ENCODE measurements around the gene ZNF557.

Gene ZNF557

DNA sequence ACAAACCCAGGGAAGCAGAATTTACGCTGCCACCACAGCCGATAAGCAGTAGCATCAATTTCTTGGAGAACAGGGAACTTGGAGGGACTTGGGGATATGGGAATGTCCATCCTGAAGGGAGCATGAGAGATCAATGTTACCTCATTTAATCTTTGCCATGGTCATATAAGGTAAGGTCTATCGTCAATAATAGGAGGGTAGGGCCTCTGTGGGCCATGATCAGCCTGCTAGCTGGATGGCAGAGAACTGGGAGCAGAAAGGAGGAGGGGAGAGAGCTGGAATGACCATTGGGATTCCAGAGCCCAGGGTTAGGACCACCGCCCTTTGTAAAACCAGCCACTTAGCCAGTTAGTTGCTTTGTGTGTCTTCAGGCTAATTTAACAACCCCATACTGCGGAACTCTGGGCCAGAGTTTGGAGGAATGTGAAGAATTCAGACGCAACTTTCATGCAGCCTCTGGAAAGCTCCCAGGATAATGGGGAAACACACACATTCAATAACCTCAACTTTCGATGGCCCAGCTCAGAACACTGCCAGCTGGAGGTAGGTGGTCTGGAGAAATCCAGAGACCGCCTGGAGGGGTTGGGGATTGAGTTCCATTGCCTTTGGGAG lies 40.3 kb downstream of the ZNF557 start:
- no peak overlapping the region for H3K9ac ChIP-seq (ENCODE audit: low read depth, low read length, poor library complexity, severe bottlenecking)
- H3K36me3 ChIP-seq (ENCODE audit: insufficient read depth, low read length), result no peaks in the 10 kb centered on the region
- H3K4me1 ChIP-seq (ENCODE audit: insufficient read depth, low read length, poor library complexity, severe bottlenecking), result no peaks in the 10 kb centered on the region
- no peak overlapping the region for H2AFZ ChIP-seq (ENCODE audit: low read length)
- H3F3A ChIP-seq (ENCODE audit: low read depth), result no peaks in the 10 kb centered on the region
- no peak overlapping the region for H3K4me3 ChIP-seq (ENCODE audit: low read length, poor library complexity, severe bottlenecking)
- TF ChIP-seq EZH2phosphoT487 (IDR thresholded peaks at IDR 0.05; ENCODE audit: borderline replicate concordance), result no peak
- TF ChIP-seq, protein P1, sequence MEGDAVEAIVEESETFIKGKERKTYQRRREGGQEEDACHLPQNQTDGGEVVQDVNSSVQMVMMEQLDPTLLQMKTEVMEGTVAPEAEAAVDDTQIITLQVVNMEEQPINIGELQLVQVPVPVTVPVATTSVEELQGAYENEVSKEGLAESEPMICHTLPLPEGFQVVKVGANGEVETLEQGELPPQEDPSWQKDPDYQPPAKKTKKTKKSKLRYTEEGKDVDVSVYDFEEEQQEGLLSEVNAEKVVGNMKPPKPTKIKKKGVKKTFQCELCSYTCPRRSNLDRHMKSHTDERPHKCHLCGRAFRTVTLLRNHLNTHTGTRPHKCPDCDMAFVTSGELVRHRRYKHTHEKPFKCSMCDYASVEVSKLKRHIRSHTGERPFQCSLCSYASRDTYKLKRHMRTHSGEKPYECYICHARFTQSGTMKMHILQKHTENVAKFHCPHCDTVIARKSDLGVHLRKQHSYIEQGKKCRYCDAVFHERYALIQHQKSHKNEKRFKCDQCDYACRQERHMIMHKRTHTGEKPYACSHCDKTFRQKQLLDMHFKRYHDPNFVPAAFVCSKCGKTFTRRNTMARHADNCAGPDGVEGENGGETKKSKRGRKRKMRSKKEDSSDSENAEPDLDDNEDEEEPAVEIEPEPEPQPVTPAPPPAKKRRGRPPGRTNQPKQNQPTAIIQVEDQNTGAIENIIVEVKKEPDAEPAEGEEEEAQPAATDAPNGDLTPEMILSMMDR (conservative IDR thresholded peaks at IDR 0.05; ENCODE audit: low read length), result no peak
- no peak overlapping the region for H3K4me2 ChIP-seq (ENCODE audit: low read depth, low read length, poor library complexity, severe bottlenecking)
- H3K9me3 ChIP-seq (ENCODE audit: insufficient read depth, low read depth, low read length), result no peaks in the 10 kb centered on the region
- no peaks in the 10 kb centered on the region for H3K27me3 ChIP-seq (ENCODE audit: insufficient read depth, low read length, poor library complexity, severe bottlenecking)
- no peaks in the 10 kb centered on the region for H3K79me2 ChIP-seq (ENCODE audit: insufficient read depth, low read length)
- H4K20me1 ChIP-seq (ENCODE audit: insufficient read depth, low read length, poor library complexity, severe bottlenecking), result no peaks in the 10 kb centered on the region
- no peaks in the 10 kb centered on the region for H3K9me2 ChIP-seq (replicated peaks; ENCODE audit: low read depth, low read length)

DNA sequence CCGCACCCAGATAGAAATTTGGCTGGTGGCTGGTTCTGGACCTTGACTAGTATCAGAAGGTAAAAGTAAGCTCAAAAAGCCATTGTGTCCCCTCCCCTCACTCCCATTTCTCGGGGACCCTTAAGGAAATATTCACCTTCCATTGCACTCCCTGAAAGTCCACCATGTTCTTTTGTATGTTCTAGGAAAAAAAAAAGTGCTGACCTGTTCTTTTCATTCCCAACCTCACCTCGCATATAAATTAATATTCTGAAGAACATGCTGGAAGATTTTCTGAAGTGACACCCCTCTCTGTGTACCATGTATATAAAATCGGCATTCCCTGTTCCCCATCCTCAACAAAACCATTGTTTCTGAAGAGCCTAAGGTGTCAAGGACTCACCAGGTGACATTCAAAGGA lies 43.2 kb downstream of the ZNF557 start:
- Histone ChIP-seq H3K27me3 (ENCODE audit: insufficient read depth, low read length, poor library complexity, severe bottlenecking) (no peaks in the 10 kb centered on the region), H3K9me3 (ENCODE audit: insufficient read depth, low read depth, low read length) (no peaks in the 10 kb centered on the region), H3K9ac (ENCODE audit: low read depth, low read length, poor library complexity, severe bottlenecking) (no peak overlapping the region), H3K9me2 (replicated peaks; ENCODE audit: low read depth, low read length) (no peaks in the 10 kb centered on the region), H3K4me2 (ENCODE audit: low read depth, low read length, poor library complexity, severe bottlenecking) (no peak overlapping the region), H2AFZ (ENCODE audit: low read length) (no peak overlapping the region), H3F3A (ENCODE audit: low read depth) (no peaks in the 10 kb centered on the region), H3K4me3 (ENCODE audit: low read length, poor library complexity, severe bottlenecking) (no peak overlapping the region), H3K4me1 (ENCODE audit: insufficient read depth, low read length, poor library complexity, severe bottlenecking) (no peaks in the 10 kb centered on the region), H3K79me2 (ENCODE audit: insufficient read depth, low read length) (no peaks in the 10 kb centered on the region), H3K36me3 (ENCODE audit: insufficient read depth, low read length) (no peaks in the 10 kb centered on the region), H4K20me1 (ENCODE audit: insufficient read depth, low read length, poor library complexity, severe bottlenecking) (no peaks in the 10 kb centered on the region)
- TF ChIP-seq, protein P1 (conservative IDR thresholded peaks at IDR 0.05; ENCODE audit: low read length), result no peak
- TF ChIP-seq EZH2phosphoT487 (IDR thresholded peaks at IDR 0.05; ENCODE audit: borderline replicate concordance), result no peak

DNA sequence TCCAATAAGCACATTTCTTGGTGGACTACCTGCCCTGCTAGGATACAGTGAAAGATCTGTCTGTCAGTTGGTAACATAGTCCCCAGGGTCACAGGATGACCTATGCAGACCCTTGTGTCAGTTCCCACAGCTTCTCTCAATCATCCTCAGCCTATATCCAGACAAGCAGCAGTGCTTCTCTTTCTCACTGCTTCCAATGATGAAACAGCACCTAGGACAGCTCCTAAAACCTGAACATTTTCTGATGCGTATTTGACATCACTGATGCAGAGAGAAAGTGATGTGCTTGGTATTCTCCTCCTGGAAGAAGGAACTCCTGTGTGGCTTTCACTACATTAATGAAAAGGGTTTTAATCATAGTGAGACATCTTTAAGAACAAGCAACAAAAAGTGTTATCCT lies 43.7 kb downstream of the ZNF557 start:
- Histone ChIP-seq H3K36me3 (ENCODE audit: insufficient read depth, low read length) (no peaks in the 10 kb centered on the region), H3K9ac (ENCODE audit: low read depth, low read length, poor library complexity, severe bottlenecking) (no peak overlapping the region), H3K4me3 (ENCODE audit: low read length, poor library complexity, severe bottlenecking) (no peak overlapping the region), H3K79me2 (ENCODE audit: insufficient read depth, low read length) (no peaks in the 10 kb centered on the region), H4K20me1 (ENCODE audit: insufficient read depth, low read length, poor library complexity, severe bottlenecking) (no peaks in the 10 kb centered on the region), H3K27me3 (ENCODE audit: insufficient read depth, low read length, poor library complexity, severe bottlenecking) (no peaks in the 10 kb centered on the region), H3K9me2 (replicated peaks; ENCODE audit: low read depth, low read length) (no peaks in the 10 kb centered on the region), H2AFZ (ENCODE audit: low read length) (no peak overlapping the region), H3K4me1 (ENCODE audit: insufficient read depth, low read length, poor library complexity, severe bottlenecking) (no peaks in the 10 kb centered on the region), H3K4me2 (ENCODE audit: low read depth, low read length, poor library complexity, severe bottlenecking) (no peak overlapping the region), H3K9me3 (ENCODE audit: insufficient read depth, low read depth, low read length) (no peaks in the 10 kb centered on the region), H3F3A (ENCODE audit: low read depth) (no peaks in the 10 kb centered on the region)
- TF ChIP-seq EZH2phosphoT487 (IDR thresholded peaks at IDR 0.05; ENCODE audit: borderline replicate concordance), result no peak
- TF ChIP-seq, protein P1 (conservative IDR thresholded peaks at IDR 0.05; ENCODE audit: low read length), result no peak

All from Loucy (cell line).